DND-41 (cell line): ENCODE data around the gene ANKRD45.
"Not testable (repeated sequence)": the region's sequence is repeated elsewhere in the genome, so short reads cannot be mapped to it uniquely, and the experiment has no call there.

Experiments used
- EZH2 ChIP-seq: IDR thresholded peaks from 3 replicates; pipeline ENCODE4 v1.6.1; 2012; ENCODE audit warnings: borderline replicate concordance, low read depth, mild to moderate bottlenecking, moderate library complexity, low read length, inconsistent platforms; ENCODE audit not compliant: severe bottlenecking
- TF ChIP-seq, protein P1 (sequence below): IDR thresholded peaks from 2 replicates; pipeline ENCODE4 v1.5.1; 2012; ENCODE audit warnings: borderline replicate concordance, low read length, moderate library complexity, mild to moderate bottlenecking; ENCODE audit not compliant: poor library complexity, severe bottlenecking; ENCODE audit errors: extremely low read depth

- TF ChIP-seq, protein P1, sequence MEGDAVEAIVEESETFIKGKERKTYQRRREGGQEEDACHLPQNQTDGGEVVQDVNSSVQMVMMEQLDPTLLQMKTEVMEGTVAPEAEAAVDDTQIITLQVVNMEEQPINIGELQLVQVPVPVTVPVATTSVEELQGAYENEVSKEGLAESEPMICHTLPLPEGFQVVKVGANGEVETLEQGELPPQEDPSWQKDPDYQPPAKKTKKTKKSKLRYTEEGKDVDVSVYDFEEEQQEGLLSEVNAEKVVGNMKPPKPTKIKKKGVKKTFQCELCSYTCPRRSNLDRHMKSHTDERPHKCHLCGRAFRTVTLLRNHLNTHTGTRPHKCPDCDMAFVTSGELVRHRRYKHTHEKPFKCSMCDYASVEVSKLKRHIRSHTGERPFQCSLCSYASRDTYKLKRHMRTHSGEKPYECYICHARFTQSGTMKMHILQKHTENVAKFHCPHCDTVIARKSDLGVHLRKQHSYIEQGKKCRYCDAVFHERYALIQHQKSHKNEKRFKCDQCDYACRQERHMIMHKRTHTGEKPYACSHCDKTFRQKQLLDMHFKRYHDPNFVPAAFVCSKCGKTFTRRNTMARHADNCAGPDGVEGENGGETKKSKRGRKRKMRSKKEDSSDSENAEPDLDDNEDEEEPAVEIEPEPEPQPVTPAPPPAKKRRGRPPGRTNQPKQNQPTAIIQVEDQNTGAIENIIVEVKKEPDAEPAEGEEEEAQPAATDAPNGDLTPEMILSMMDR: not testable (repeated sequence)
- TF ChIP-seq EZH2: not testable (repeated sequence)
These were observed 32.2 kb downstream of the ANKRD45 start for GRCh38 chr1:173637236-173638042.
